Upper lobe of right lung (tissue), 1 donor: ENCODE results near the gene GNAQ. TPM values are rescaled to one million over a fixed set of nuclear protein-coding genes. Genes with fewer than 3 reads are reported as not detected.
A peak's percentile ranks its signal among the peaks of the same experiment; 100 is the strongest.

Source experiments
- ATAC-seq: fragments of 200-7000 bp; cut with Tn5 transposase; one replicate; pipeline ENCODE4 v1.9.1; 2020; ENCODE audit warnings: mild to moderate bottlenecking, moderate library complexity
- DNase-seq: peaks from one replicate; pipeline ENCODE4 v3.0.0-alpha.2; 2020
- H3K27ac ChIP-seq: fragments of 200-600 bp; one replicate; pipeline ENCODE4 v1.8.0; 2022
- H3K27me3 ChIP-seq: fragments of 200-600 bp; one replicate; pipeline ENCODE4 v1.8.0; 2022; ENCODE audit warnings: mild to moderate bottlenecking
- H3K36me3 ChIP-seq: fragments of 200-600 bp; one replicate; pipeline ENCODE4 v1.8.0; 2022
- H3K4me1 ChIP-seq: fragments of 200-600 bp; one replicate; pipeline ENCODE4 v1.8.0; 2022
- H3K4me3 ChIP-seq: fragments of 200-600 bp; one replicate; pipeline ENCODE4 v1.8.0; 2022; ENCODE audit warnings: mild to moderate bottlenecking
- H3K9me3 ChIP-seq: fragments of 200-600 bp; one replicate; pipeline ENCODE4 v1.8.0; 2022
- CTCF ChIP-seq: fragments of 200-600 bp; IDR thresholded peaks from one replicate; pipeline ENCODE4 v1.8.0; 2022; ENCODE audit warnings: antibody characterized with exemption
- intact Hi-C: fragments of 100-400 bp; cut with DNase I; formaldehyde crosslinking; loops from one replicate; pipeline ENCODE4 v1.11.0; 2022
- total RNA-seq: library from RNA; stranded (reverse); fragmentation: NEBNext Ultra II Directional; extraction: Animal tissue kit (Norgen Biotek cat#: 25700); gene quantifications from one replicate; pipeline ENCODE4 v1.2.1, GENCODE V29; 2021
- donor health status: DM: no; HTN: yes; CAD: no; lungs with severe emphysema.

Gene GNAQ
- total RNA-seq, 1 donor from 2014 or later, result 132 TPM

GRCh38 chr9:78030553-78031443, 813 bp downstream of the GNAQ start:
- H3K36me3 ChIP-seq, result no peaks in the 10 kb centered on the region
- H3K27me3 ChIP-seq, result no peaks in the 10 kb centered on the region
- H3K4me1 ChIP-seq, result peaks cover 43% of the 10 kb centered on the region
- peak overlapping the region; percentile 63 for H3K4me3 ChIP-seq
- intact Hi-C loops, result no loop called here
- TF ChIP-seq CTCF, result no peak
- H3K27ac ChIP-seq, result peak overlapping the region; percentile 94
- no peaks in the 10 kb centered on the region for H3K9me3 ChIP-seq
- ATAC-seq (peak; percentile 54), DNase-seq (peak; percentile 86)

- intact Hi-C loops, result no loop called here
- H3K36me3 ChIP-seq, result no peaks in the 10 kb centered on the region
- H3K27ac ChIP-seq, result peak overlapping the region; percentile 94
- ATAC-seq, result peak; percentile 0
- no peak for TF ChIP-seq CTCF
- no peaks in the 10 kb centered on the region for H3K9me3 ChIP-seq
- no peak for DNase-seq
- peak overlapping the region; percentile 63 for H3K4me3 ChIP-seq
- no peaks in the 10 kb centered on the region for H3K27me3 ChIP-seq
- H3K4me1 ChIP-seq, result peaks cover 46% of the 10 kb centered on the region
Observed at GRCh38 chr9:78030296-78030552, 1.4 kb downstream of the GNAQ start.

- no peak for ATAC-seq
- no peaks in the 10 kb centered on the region for H3K36me3 ChIP-seq
- no peaks in the 10 kb centered on the region for H3K27me3 ChIP-seq
- H3K4me3 ChIP-seq, result peak overlapping the region; percentile 63
- intact Hi-C loops, result loop anchor here (10.0 kb wide), 1 partner anchor 55 kb away; no protein-coding TSS in a partner anchor
- no peak for TF ChIP-seq CTCF
- H3K9me3 ChIP-seq, result no peaks in the 10 kb centered on the region
- DNase-seq, result no peak
- H3K4me1 ChIP-seq, result peaks cover 45% of the 10 kb centered on the region
- H3K27ac ChIP-seq, result peak overlapping the region; percentile 94
Observed at GRCh38 chr9:78029551-78030295, 1.9 kb downstream of the GNAQ start.

- Histone ChIP-seq H3K4me1 (peaks cover 47% of the 10 kb centered on the region), H3K4me3 (peak overlapping the region; percentile 63), H3K27ac (peak overlapping the region; percentile 94), H3K27me3 (no peaks in the 10 kb centered on the region), H3K9me3 (no peaks in the 10 kb centered on the region), H3K36me3 (no peaks in the 10 kb centered on the region)
- intact Hi-C loops, result loop anchor here (10.0 kb wide), 1 partner anchor 54 kb away; no protein-coding TSS in a partner anchor
- DNase-seq (no peak), ATAC-seq (no peak)
- no peak for TF ChIP-seq CTCF
Observed at GRCh38 chr9:78028926-78029325, 2.7 kb downstream of the GNAQ start.

- ATAC-seq (no peak), DNase-seq (no peak)
- peaks cover 52% of the 10 kb centered on the region for H3K4me1 ChIP-seq
- no peaks in the 10 kb centered on the region for H3K9me3 ChIP-seq
- no peak for TF ChIP-seq CTCF
- peak overlapping the region; percentile 2 for H3K4me3 ChIP-seq
- peak overlapping the region; percentile 8 for H3K27ac ChIP-seq
- intact Hi-C loops, result loop anchor here (10.0 kb wide), 1 partner anchor 52 kb away; no protein-coding TSS in a partner anchor
- no peaks in the 10 kb centered on the region for H3K36me3 ChIP-seq
- no peaks in the 10 kb centered on the region for H3K27me3 ChIP-seq
Observed at GRCh38 chr9:78026947-78027346, 4.7 kb downstream of the GNAQ start.
